GM19463 (cell line): Measurements from ENCODE around the gene CUEDC1.

Experiments
- ATAC-seq: cut with Tn5 transposase; IDR thresholded peaks from one replicate; pipeline ENCODE4 v1.9.1; 2021; ENCODE audit warnings: mild to moderate bottlenecking, moderate library complexity; ENCODE audit not compliant: unreplicated experiment

The CUEDC1 gene

GRCh38 chr17:57900991-57901743 is 54.0 kb downstream of the CUEDC1 start:
- ATAC-seq = no peak

- ATAC-seq = no peak
Measured at GRCh38 chr17:57899822-57900221, 55.4 kb downstream of the CUEDC1 start.

GRCh38 chr17:57899391-57899790 is 55.8 kb downstream of the CUEDC1 start:
- no peak for ATAC-seq

- ATAC-seq = no peak
Measured at GRCh38 chr17:57898487-57899311, 56.5 kb downstream of the CUEDC1 start.

- no peak for ATAC-seq
Measured at GRCh38 chr17:57895382-57896060, 59.7 kb downstream of the CUEDC1 start.

- ATAC-seq = no peak
Measured at GRCh38 chr17:57894848-57895247, 60.4 kb downstream of the CUEDC1 start.

GRCh38 chr17:57892820-57893595 is 62.2 kb downstream of the CUEDC1 start:
- no peak for ATAC-seq

- ATAC-seq = no peak
Measured at GRCh38 chr17:57892146-57892819, 62.9 kb downstream of the CUEDC1 start.

GRCh38 chr17:57890857-57891232 is 64.4 kb downstream of the CUEDC1 start:
- ATAC-seq = no peak

GRCh38 chr17:57889892-57890856 is 65.0 kb downstream of the CUEDC1 start:
- ATAC-seq = no peak

- ATAC-seq = no peak
Measured at GRCh38 chr17:57889252-57889651, 66.0 kb downstream of the CUEDC1 start.

GRCh38 chr17:57888311-57889216 is 66.6 kb downstream of the CUEDC1 start:
- no peak for ATAC-seq

- no peak for ATAC-seq
Measured at GRCh38 chr17:57887161-57887560, 68.1 kb downstream of the CUEDC1 start.

GRCh38 chr17:57886020-57886419 is 69.2 kb downstream of the CUEDC1 start:
- ATAC-seq = no peak

- no peak for ATAC-seq
Measured at GRCh38 chr17:57885148-57885915, 69.9 kb downstream of the CUEDC1 start.

- no peak for ATAC-seq
Measured at GRCh38 chr17:57881783-57882351, 73.3 kb downstream of the CUEDC1 start.

GRCh38 chr17:57881143-57881542 is 74.1 kb downstream of the CUEDC1 start:
- ATAC-seq = no peak
